ENCODE data around the gene VLDLR. TPM values are rescaled to one million over a fixed set of nuclear protein-coding genes. Genes with fewer than 3 reads are reported as not detected.

VLDLR gene
- total and polyA plus RNA-seq, 7 experiments from 2014 or later: 0.07 to 8.1 TPM; not detected in 5

DNA sequence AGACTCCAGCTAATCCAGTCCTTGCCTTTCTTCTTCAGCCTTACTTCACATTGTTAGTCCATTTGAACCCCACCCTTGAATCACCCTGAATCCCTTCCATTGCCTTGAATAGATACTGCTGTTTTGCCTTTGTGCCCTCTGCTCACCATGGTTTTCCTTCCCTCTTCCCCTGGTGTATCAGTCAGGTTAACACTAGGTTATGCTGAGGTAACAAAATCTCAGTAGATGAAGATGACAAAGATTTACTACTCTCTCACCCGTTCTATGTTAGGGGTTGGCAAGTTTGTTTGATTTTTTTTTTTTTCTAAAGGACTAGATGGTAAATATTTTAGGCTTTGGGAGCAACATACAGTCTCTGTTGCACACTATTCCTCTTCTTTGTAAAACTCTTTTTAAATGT is 3.3 kb upstream of the VLDLR start:
- intact Hi-C loops (cut with micrococcal nuclease): no loop called here
- CTCF ChIA-PET: no interaction called here
- H3K27me3 Mint-ChIP-seq: peaks cover 32 to 62% (median 47%) of the 10 kb centered on the region in 5 donors

DNA sequence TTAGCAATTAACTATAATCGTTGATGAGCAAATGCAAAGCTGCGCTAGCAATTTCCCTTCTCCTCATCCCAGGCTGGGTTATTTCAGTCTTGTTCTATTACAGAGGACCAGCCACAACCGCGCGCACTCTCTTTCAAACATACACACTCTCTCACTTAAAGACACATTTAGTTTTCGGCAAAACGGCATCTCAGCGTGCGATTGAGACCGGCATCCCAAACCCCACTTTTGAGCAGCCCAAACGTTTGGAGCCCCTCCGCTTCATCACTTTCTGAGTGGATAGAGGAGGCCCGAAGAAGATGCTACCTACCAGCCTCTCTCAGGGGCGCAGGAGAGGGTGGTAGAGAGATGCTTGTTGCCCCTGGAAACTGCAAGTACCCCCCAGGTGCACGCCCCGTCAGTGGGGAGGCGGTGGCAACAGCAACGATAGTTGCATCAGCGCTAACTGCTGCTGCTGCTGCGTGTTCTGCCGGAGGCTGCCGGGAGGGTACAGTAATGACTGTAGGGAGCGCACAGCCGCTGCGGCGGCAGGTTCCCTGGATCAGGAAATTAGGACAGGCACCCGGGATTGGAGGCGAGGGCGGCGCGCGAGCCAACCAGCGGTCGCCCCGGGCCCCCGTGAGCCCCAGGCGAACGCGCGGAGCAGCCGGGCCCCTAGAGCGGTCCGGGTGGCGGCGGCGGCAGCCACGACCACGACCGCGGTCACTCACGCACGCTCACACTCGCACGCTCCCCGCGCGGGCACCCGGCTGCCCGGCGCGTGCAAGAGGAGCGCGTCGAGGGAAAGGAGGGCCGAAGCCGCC is 467 bp upstream of the VLDLR start:
- peaks cover 50 to 73% (median 65%) of the 10 kb centered on the region in 5 donors for H3K27me3 Mint-ChIP-seq
- H3K27ac Mint-ChIP-seq: peak overlapping the region in 1 of 9 donors; percentile 82
- H3K36me3 ChIP-seq (ENCODE audit: control insufficient read depth in 2 of 3, insufficient read depth in 3 of 3, low read length in 3 of 3): no peaks in the 10 kb centered on the region
- peak overlapping the region; percentile 57 to 89 (median 77) for H3K4me3 Mint-ChIP-seq
- peaks cover 0 to 7% (median 2%) of the 10 kb centered on the region in 11 donors for H3K9me3 Mint-ChIP-seq
- peak; percentile 54 for ATAC-seq
- CTCF ChIA-PET: no interaction called here
- no peak overlapping the region for H3K27ac ChIP-seq (ENCODE audit: low read depth, low read length)
- H3K4me1 ChIP-seq (ENCODE audit: control insufficient read depth in 2 of 2, insufficient read depth in 2 of 2, low read length in 2 of 2): peaks cover 0 to 7% of the 10 kb centered on the region in 2 donors
- no peaks in the 10 kb centered on the region for H3K9me3 ChIP-seq (ENCODE audit: control insufficient read depth in 2 of 3, low read length in 3 of 3)
- intact Hi-C loops (cut with micrococcal nuclease): loop anchor here in 1 of 2 donors (1.0 to 5.0 kb wide), 4 partner anchors 106 to 599 kb away; partner anchors contain the start of gene PUM3
- no peak overlapping the region for H3K4me3 ChIP-seq (ENCODE audit: low read length)
- POLR2A ChIA-PET: no interaction called here
- H3K4me1 Mint-ChIP-seq: peaks cover 12 to 30% (median 21%) of the 10 kb centered on the region in 7 donors
- peaks cover 0 to 9% (median 4%) of the 10 kb centered on the region in 5 donors for H3K36me3 Mint-ChIP-seq
- DNase-seq: peak in 2 of 9 donors; percentile 7 to 65
- peaks cover 0 to 9% of the 10 kb centered on the region in 2 donors for H3K27me3 ChIP-seq (ENCODE audit: control insufficient read depth in 2 of 2, insufficient read depth in 2 of 2, low read length in 2 of 2)

More for the DNA sequence above, 3.3 kb upstream of the VLDLR start:
- ATAC-seq: no peak
- Mint-ChIP-seq H3K4me1 (peaks cover 9 to 21% (median 15%) of the 10 kb centered on the region in 7 donors), H3K27ac (no peak overlapping the region), H3K4me3 (no peak overlapping the region), H3K36me3 (peaks cover 0 to 7% (median 4%) of the 10 kb centered on the region in 5 donors), H3K9me3 (peaks cover 0 to 7% (median 2%) of the 10 kb centered on the region in 11 donors)
- POLR2A ChIA-PET: no interaction called here
- H3K4me1 ChIP-seq (ENCODE audit: control insufficient read depth in 2 of 2, insufficient read depth in 2 of 2, low read length in 2 of 2): peaks cover 0 to 5% of the 10 kb centered on the region in 2 donors
- H3K27ac ChIP-seq (ENCODE audit: low read depth, low read length): no peak overlapping the region
- H3K9me3 ChIP-seq (ENCODE audit: control insufficient read depth in 2 of 3, low read length in 3 of 3): no peaks in the 10 kb centered on the region
- H3K4me3 ChIP-seq (ENCODE audit: low read length): no peak overlapping the region
- peaks cover 0 to 3% of the 10 kb centered on the region in 2 donors for H3K27me3 ChIP-seq (ENCODE audit: control insufficient read depth in 2 of 2, insufficient read depth in 2 of 2, low read length in 2 of 2)
- DNase-seq: no peak
- no peaks in the 10 kb centered on the region for H3K36me3 ChIP-seq (ENCODE audit: control insufficient read depth in 2 of 3, insufficient read depth in 3 of 3, low read length in 3 of 3)

DNA sequence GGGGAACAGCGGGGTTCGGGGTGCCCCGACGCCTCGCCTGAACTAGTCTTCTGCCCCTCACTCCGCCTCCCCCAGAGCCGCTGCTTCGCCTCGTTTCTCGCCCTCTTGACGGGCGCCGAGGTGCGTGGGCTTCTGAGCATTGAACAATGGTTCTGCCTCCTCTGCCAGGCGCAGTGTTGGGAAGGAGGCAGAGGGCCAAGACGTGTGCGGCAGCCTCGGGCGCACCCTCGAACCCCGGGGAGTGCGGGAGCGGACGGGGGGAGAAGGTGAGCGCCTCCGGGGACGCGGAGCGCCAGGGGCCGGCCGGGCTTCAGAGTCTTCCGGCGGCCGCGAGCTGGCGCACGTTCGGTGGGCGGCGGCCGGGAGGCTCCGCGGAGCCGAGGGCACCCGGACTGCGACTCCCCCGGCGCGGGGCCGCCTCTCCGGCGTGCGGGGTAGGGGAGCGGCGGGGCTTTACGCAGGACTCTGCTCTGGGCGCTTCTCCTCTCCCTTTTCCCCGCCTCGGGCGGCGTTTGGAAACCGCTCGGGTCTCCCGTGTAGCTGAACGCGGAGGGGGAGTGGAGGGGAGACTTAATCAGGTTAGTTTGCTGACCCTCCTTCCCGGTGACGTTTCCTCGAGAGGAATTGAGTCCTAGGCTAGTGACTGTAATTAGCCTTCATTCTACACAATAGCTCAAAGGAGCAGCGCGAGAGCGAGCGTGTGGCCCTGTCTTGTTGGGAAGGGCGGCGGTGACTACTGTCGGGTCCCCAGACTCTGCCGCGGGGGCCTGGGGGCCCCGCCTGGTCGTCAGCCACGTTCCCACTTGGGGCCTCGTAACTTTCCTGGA is 1.1 kb downstream of the VLDLR start:
- peaks cover 0 to 9% of the 10 kb centered on the region in 2 donors for H3K27me3 ChIP-seq (ENCODE audit: control insufficient read depth in 2 of 2, insufficient read depth in 2 of 2, low read length in 2 of 2)
- CTCF ChIA-PET: no interaction called here
- Mint-ChIP-seq H3K36me3 (peaks cover 0 to 11% (median 4%) of the 10 kb centered on the region in 5 donors), H3K27ac (peak overlapping the region in 1 of 9 donors; percentile 78), H3K4me1 (peaks cover 12 to 32% (median 21%) of the 10 kb centered on the region in 7 donors), H3K9me3 (peaks cover 0 to 8% (median 2%) of the 10 kb centered on the region in 11 donors), H3K27me3 (peaks cover 50 to 77% (median 69%) of the 10 kb centered on the region in 5 donors), H3K4me3 (peak overlapping the region; percentile 68 to 96 (median 78))
- H3K36me3 ChIP-seq (ENCODE audit: control insufficient read depth in 2 of 3, insufficient read depth in 3 of 3, low read length in 3 of 3): no peaks in the 10 kb centered on the region
- peak; percentile 8 for ATAC-seq
- peak in 1 of 9 donors; percentile 48 for DNase-seq
- H3K4me3 ChIP-seq (ENCODE audit: low read length): peak overlapping the region; percentile 17
- intact Hi-C loops (cut with micrococcal nuclease): loop anchor here in 1 of 2 donors (1.0 to 5.0 kb wide), 3 partner anchors 33 to 600 kb away; no protein-coding TSS in a partner anchor
- H3K4me1 ChIP-seq (ENCODE audit: control insufficient read depth in 2 of 2, insufficient read depth in 2 of 2, low read length in 2 of 2): peaks cover 0 to 7% of the 10 kb centered on the region in 2 donors
- H3K27ac ChIP-seq (ENCODE audit: low read depth, low read length): no peak overlapping the region
- H3K9me3 ChIP-seq (ENCODE audit: control insufficient read depth in 2 of 3, low read length in 3 of 3): no peaks in the 10 kb centered on the region
- POLR2A ChIA-PET: no interaction called here

DNA sequence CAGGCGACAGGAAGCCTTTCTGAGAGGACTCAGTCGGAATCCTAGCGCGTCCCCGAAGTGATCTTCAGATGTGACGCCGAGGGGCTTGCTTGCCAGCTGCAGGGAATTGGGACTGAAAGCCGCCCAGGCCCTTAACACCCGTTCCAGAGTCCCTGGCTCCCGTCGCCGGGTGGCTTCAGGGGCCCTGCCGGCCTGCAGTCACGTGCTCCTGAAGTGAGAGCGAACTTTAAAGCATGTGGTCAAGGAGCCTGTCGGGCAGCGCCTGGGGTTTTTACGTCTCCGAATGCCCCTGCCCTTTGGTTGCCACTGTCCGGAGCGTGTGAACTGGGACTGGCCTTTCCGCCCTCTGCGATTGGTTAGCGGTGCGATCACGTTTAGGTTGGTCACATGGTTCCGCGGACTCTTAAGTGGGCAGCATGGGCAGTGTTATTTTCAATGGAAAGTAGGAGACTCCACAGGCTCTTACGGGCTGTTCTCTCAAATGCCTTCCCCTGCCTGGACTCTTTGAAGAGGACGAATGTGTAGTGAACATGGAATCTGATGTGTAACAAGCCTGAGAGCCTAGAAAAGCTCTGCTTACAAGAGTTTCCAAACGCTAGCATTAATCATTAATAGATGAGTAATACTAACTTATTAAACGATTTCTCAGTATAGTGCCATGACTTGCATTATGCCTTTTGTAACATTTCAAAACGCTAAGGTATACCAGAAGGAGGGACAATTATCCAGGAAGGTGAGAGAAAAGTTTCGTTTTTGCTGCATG is 1.9 kb downstream of the VLDLR start:
- Mint-ChIP-seq H3K4me1 (peaks cover 12 to 32% (median 21%) of the 10 kb centered on the region in 7 donors), H3K27ac (no peak overlapping the region), H3K9me3 (peaks cover 0 to 3% (median 0%) of the 10 kb centered on the region in 11 donors), H3K36me3 (peaks cover 0 to 13% (median 2%) of the 10 kb centered on the region in 5 donors), H3K27me3 (peaks cover 48 to 77% (median 69%) of the 10 kb centered on the region in 5 donors), H3K4me3 (peak overlapping the region; percentile 55 to 91 (median 70))
- no peak for DNase-seq
- H3K4me1 ChIP-seq (ENCODE audit: control insufficient read depth in 2 of 2, insufficient read depth in 2 of 2, low read length in 2 of 2): peaks cover 0 to 7% of the 10 kb centered on the region in 2 donors
- no peaks in the 10 kb centered on the region for H3K36me3 ChIP-seq (ENCODE audit: control insufficient read depth in 2 of 3, insufficient read depth in 3 of 3, low read length in 3 of 3)
- H3K9me3 ChIP-seq (ENCODE audit: control insufficient read depth in 2 of 3, low read length in 3 of 3): no peaks in the 10 kb centered on the region
- no peak for ATAC-seq
- ChIA-PET CTCF (no interaction called here), POLR2A (no interaction called here)
- intact Hi-C loops (cut with micrococcal nuclease): loop anchor here in 1 of 2 donors (5.0 kb wide), 2 partner anchors 104 to 601 kb away; no protein-coding TSS in a partner anchor
- no peak overlapping the region for H3K27ac ChIP-seq (ENCODE audit: low read depth, low read length)
- H3K27me3 ChIP-seq (ENCODE audit: control insufficient read depth in 2 of 2, insufficient read depth in 2 of 2, low read length in 2 of 2): peaks cover 0 to 9% of the 10 kb centered on the region in 2 donors
- H3K4me3 ChIP-seq (ENCODE audit: low read length): peak overlapping the region; percentile 17

DNA sequence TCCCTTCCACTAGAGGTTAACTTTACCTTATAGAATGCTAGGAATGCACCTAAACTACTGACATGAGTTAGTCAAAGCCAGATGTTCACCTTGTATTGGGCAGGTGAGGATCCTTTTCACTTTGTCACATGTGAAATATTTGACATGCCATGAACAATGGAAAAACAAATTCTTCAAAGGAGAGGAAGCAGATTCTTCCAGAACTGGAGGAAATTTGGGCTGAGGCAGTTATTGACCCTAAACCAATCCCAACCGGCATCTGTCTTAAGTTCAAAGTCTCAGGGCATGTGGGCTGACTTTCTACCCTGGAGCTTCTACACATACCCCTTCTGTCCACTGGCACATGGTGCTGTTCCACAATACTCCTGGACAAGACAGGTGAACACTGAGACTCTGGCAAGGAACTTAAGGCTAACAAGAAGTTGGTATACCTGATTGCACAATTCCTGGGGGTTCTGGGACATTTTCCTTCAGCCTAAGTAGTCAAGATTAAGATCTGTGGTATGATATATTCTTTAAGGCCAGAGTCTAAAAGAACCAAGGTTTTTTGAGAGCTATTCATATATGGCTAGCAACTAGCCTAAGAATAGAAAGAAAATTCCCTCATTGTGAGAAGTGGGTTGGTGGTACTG is 2.6 kb downstream of the VLDLR start:
- CTCF ChIA-PET: no interaction called here
- peaks cover 47 to 72% (median 64%) of the 10 kb centered on the region in 5 donors for H3K27me3 Mint-ChIP-seq
- no peak for ATAC-seq

More for the DNA sequence above, 2.6 kb downstream of the VLDLR start:
- POLR2A ChIA-PET: no interaction called here
- DNase-seq: no peak
- Histone ChIP-seq H3K27ac (ENCODE audit: low read depth, low read length) (no peak overlapping the region), H3K4me1 (ENCODE audit: control insufficient read depth in 2 of 2, insufficient read depth in 2 of 2, low read length in 2 of 2) (peaks cover 0 to 7% of the 10 kb centered on the region in 2 donors), H3K36me3 (ENCODE audit: control insufficient read depth in 2 of 3, insufficient read depth in 3 of 3, low read length in 3 of 3) (no peaks in the 10 kb centered on the region), H3K27me3 (ENCODE audit: control insufficient read depth in 2 of 2, insufficient read depth in 2 of 2, low read length in 2 of 2) (peaks cover 0 to 9% of the 10 kb centered on the region in 2 donors), H3K4me3 (ENCODE audit: low read length) (no peak overlapping the region), H3K9me3 (ENCODE audit: control insufficient read depth in 2 of 3, low read length in 3 of 3) (no peaks in the 10 kb centered on the region)
- Mint-ChIP-seq H3K9me3 (peaks cover 0 to 2% (median 0%) of the 10 kb centered on the region in 11 donors), H3K27ac (no peak overlapping the region), H3K4me3 (peak overlapping the region in 6 of 10 donors; percentile 30 to 91 (median 68)), H3K4me1 (peaks cover 12 to 32% (median 21%) of the 10 kb centered on the region in 7 donors), H3K36me3 (peaks cover 0 to 13% (median 0%) of the 10 kb centered on the region in 5 donors)
- intact Hi-C loops (cut with micrococcal nuclease): loop anchor here in 1 of 2 donors (5.0 kb wide), 2 partner anchors 103 to 602 kb away; no protein-coding TSS in a partner anchor
